T-cell (primary cell): ENCODE data around the gene USP2. TPM values are rescaled to one million over a fixed set of nuclear protein-coding genes. Genes with fewer than 3 reads are reported as not detected.

Source experiments
- ATAC-seq, 4 experiments: fragments of 200-7000 bp in 3 of 4; fragments of 150-1000 bp in 1 of 4; cut with Tn5 transposase; replicated peaks in 1 of 4; 1 replicate in 3 of 4; 2 replicates in 1 of 4; pipeline ENCODE4 v1.10.0; 2021; ENCODE audit warnings: moderate library complexity in 3 of 4, mild to moderate bottlenecking in 2 of 4, moderate number of reproducible peaks in 1 of 4
- CTCF ChIA-PET, 2 donors: fragments of 300-600 bp; sonication (Branson Sonifier 250); formaldehyde crosslinking; loops; one replicate each; lab custom pipeline; 2022; ENCODE audit warnings: antibody characterized with exemption in 2 of 2; lab: Charles Lee
- POLR2A ChIA-PET, 2 donors: fragments of 300-600 bp; sonication (Branson Sonifier 250); formaldehyde crosslinking; loops; one replicate each; lab custom pipeline; 2022; ENCODE audit warnings: antibody characterized with exemption in 2 of 2; lab: Charles Lee
- DNase-seq, 35 experiments: peaks; one replicate each; pipeline versions ENCODE4 v3.0.0 to v3.0.0-alpha.2; 2013 to 2023
- H3K27ac ChIP-seq: one replicate; pipeline ENCODE4 v1.5.1; 2013; ENCODE audit warnings: low read length
- H3K27me3 ChIP-seq, 2 experiments: replicated peaks in 1 of 2; 1 replicate in 1 of 2; 2 replicates in 1 of 2; pipeline versions ENCODE4 v1.6.1 to v1.7.0; 2013; ENCODE audit warnings: low read length in 1 of 2, mixed read lengths in 1 of 2; ENCODE audit not compliant: control insufficient read depth in 2 of 2, insufficient read depth in 2 of 2; ENCODE audit errors: extremely low read depth in 1 of 2
- H3K36me3 ChIP-seq, 2 donors: 1 replicate in 1 of 2; 2 replicates in 1 of 2; pipeline versions ENCODE4 v1.6.1 to v1.7.0; 2013; ENCODE audit warnings: low read length in 1 of 2; ENCODE audit not compliant: control insufficient read depth in 2 of 2, insufficient read depth in 1 of 2; ENCODE audit errors: extremely low read depth in 1 of 2
- H3K4me1 ChIP-seq, 2 experiments: 1 replicate in 1 of 2; 2 replicates in 1 of 2; pipeline versions ENCODE4 v1.6.1 to v1.7.0; 2013; ENCODE audit warnings: low read length in 2 of 2, mixed read lengths in 1 of 2; ENCODE audit not compliant: insufficient read depth in 2 of 2, control insufficient read depth in 1 of 2; ENCODE audit errors: extremely low read depth in 1 of 2
- H3K4me3 ChIP-seq, 2 donors: 1 replicate in 1 of 2; 2 replicates in 1 of 2; pipeline versions ENCODE4 v1.5.1 to v1.7.0; 2013; ENCODE audit warnings: mild to moderate bottlenecking in 2 of 2, low read length in 1 of 2, moderate library complexity in 1 of 2; ENCODE audit not compliant: control insufficient read depth in 1 of 2; ENCODE audit errors: extremely low read depth in 1 of 2
- H3K9me3 ChIP-seq: 2 replicates; pipeline ENCODE4 v1.7.0; 2013
- H3K27ac Mint-ChIP-seq, 2 donors: one replicate each; pipeline ENCODE4 v1.8.0; 2020 to 2021; ENCODE audit warnings: mild to moderate bottlenecking in 2 of 2, mixed read lengths in 2 of 2
- H3K27me3 Mint-ChIP-seq, 2 donors: one replicate each; pipeline ENCODE4 v1.8.0; 2021 to 2022; ENCODE audit warnings: mixed read lengths in 2 of 2
- H3K36me3 Mint-ChIP-seq: one replicate; pipeline ENCODE4 v1.8.0; 2021; ENCODE audit warnings: mixed read lengths
- H3K4me1 Mint-ChIP-seq, 3 donors: one replicate each; pipeline ENCODE4 v1.8.0; 2020 to 2022; ENCODE audit warnings: mixed read lengths in 3 of 3, mild to moderate bottlenecking in 1 of 3
- H3K4me3 Mint-ChIP-seq, 3 donors: one replicate each; pipeline ENCODE4 v1.8.0; 2020 to 2022; ENCODE audit warnings: mild to moderate bottlenecking in 3 of 3, mixed read lengths in 3 of 3, moderate library complexity in 3 of 3
- H3K9me3 Mint-ChIP-seq, 3 donors: one replicate each; pipeline ENCODE4 v1.8.0; 2020 to 2022; ENCODE audit warnings: mixed read lengths in 3 of 3
- WGBS: methylation state at CpG from one replicate; pipeline ENCODE4 v1.1.5; 2013; ENCODE audit warnings: missing lambda C conversion rate; ENCODE audit not compliant: insufficient coverage; 5-methylcytosine and 5-hydroxymethylcytosine counted together
- total RNA-seq, 35 experiments: library from RNA in 6 of 35; stranded (reverse) in 6 of 35; fragments of 120-200 nt in 1 of 35; gene quantifications; one replicate each; pipeline versions ENCODE4 v1.2.1 to v1.2.4 and lab custom pipeline; 2013 to 2026

Gene USP2
- total RNA-seq, 5 donors from 2014 or later (not counting 1 experiment from before 2014, with no cell fraction given) = 0.13 to 3.2 (median 0.44) TPM

- Histone ChIP-seq H3K27me3 (peaks cover 11 to 76% of the 10 kb centered on the region in 2 experiments), H3K4me3 (no peak overlapping the region), H3K9me3 (no peaks in the 10 kb centered on the region), H3K27ac (no peak overlapping the region), H3K36me3 (no peaks in the 10 kb centered on the region), H3K4me1 (peaks cover 0 to 17% of the 10 kb centered on the region in 2 experiments)
- DNase-seq (no peak), ATAC-seq (no peak)
- POLR2A ChIA-PET = no interaction called here
- H3K9me3 Mint-ChIP-seq = peaks cover 0 to 3% (median 0%) of the 10 kb centered on the region in 3 donors
- CTCF ChIA-PET = no interaction called here
- no peaks in the 10 kb centered on the region for H3K36me3 Mint-ChIP-seq
- H3K27me3 Mint-ChIP-seq = peaks cover 52 to 58% of the 10 kb centered on the region in 2 donors
- peaks cover 11 to 22% (median 20%) of the 10 kb centered on the region in 3 donors for H3K4me1 Mint-ChIP-seq
- WGBS = 77% methylated on average over 5 of the region's 5 CpGs
- no peak overlapping the region for H3K4me3 Mint-ChIP-seq
- H3K27ac Mint-ChIP-seq = no peak overlapping the region
Observed at GRCh38 chr11:119419246-119419645, 37.8 kb upstream of the USP2 start.

GRCh38 chr11:119418759-119419158 lies 37.3 kb upstream of the USP2 start:
- Mint-ChIP-seq H3K27me3 (peaks cover 48 to 54% of the 10 kb centered on the region in 2 donors), H3K27ac (no peak overlapping the region), H3K9me3 (peaks cover 0 to 3% (median 0%) of the 10 kb centered on the region in 3 donors), H3K4me1 (peaks cover 11 to 19% (median 18%) of the 10 kb centered on the region in 3 donors), H3K36me3 (no peaks in the 10 kb centered on the region), H3K4me3 (no peak overlapping the region)
- POLR2A ChIA-PET = no interaction called here
- Histone ChIP-seq H3K9me3 (no peaks in the 10 kb centered on the region), H3K4me3 (no peak overlapping the region), H3K27me3 (peaks cover 6 to 71% of the 10 kb centered on the region in 2 experiments), H3K4me1 (peaks cover 0 to 17% of the 10 kb centered on the region in 2 experiments), H3K36me3 (no peaks in the 10 kb centered on the region), H3K27ac (no peak overlapping the region)
- ATAC-seq (no peak), DNase-seq (no peak)
- WGBS = 81% methylated on average over 3 of the region's 4 CpGs
- CTCF ChIA-PET = no interaction called here

GRCh38 chr11:119417726-119418540 lies 36.4 kb upstream of the USP2 start:
- no peak for DNase-seq
- ATAC-seq = no peak
- H3K4me1 Mint-ChIP-seq = peaks cover 11 to 17% (median 14%) of the 10 kb centered on the region in 3 donors
- Histone ChIP-seq H3K27me3 (peaks cover 5 to 63% of the 10 kb centered on the region in 2 experiments), H3K4me3 (no peak overlapping the region), H3K9me3 (no peaks in the 10 kb centered on the region), H3K4me1 (peaks cover 0 to 13% of the 10 kb centered on the region in 2 experiments), H3K27ac (no peak overlapping the region), H3K36me3 (no peaks in the 10 kb centered on the region)
- POLR2A ChIA-PET = no interaction called here
- H3K36me3 Mint-ChIP-seq = no peaks in the 10 kb centered on the region
- H3K9me3 Mint-ChIP-seq = peaks cover 0 to 3% (median 0%) of the 10 kb centered on the region in 3 donors
- WGBS = 82% methylated on average over 13 of the region's 19 CpGs
- CTCF ChIA-PET = no interaction called here
- no peak overlapping the region for H3K4me3 Mint-ChIP-seq
- H3K27me3 Mint-ChIP-seq = peaks cover 46 to 47% of the 10 kb centered on the region in 2 donors
- no peak overlapping the region for H3K27ac Mint-ChIP-seq

- peaks cover 0 to 8% (median 4%) of the 10 kb centered on the region in 3 donors for H3K9me3 Mint-ChIP-seq
- peaks cover 0 to 2% of the 10 kb centered on the region in 2 experiments for H3K4me1 ChIP-seq
- peaks cover 2 to 6% (median 6%) of the 10 kb centered on the region in 3 donors for H3K4me1 Mint-ChIP-seq
- peaks cover 37 to 38% of the 10 kb centered on the region in 2 donors for H3K27me3 Mint-ChIP-seq
- DNase-seq (no peak), ATAC-seq (no peak)
- H3K4me3 ChIP-seq = no peak overlapping the region
- H3K36me3 ChIP-seq = no peaks in the 10 kb centered on the region
- H3K27me3 ChIP-seq = peaks cover 5 to 52% of the 10 kb centered on the region in 2 experiments
- H3K4me3 Mint-ChIP-seq = no peak overlapping the region
- no peak overlapping the region for H3K27ac Mint-ChIP-seq
- no peaks in the 10 kb centered on the region for H3K9me3 ChIP-seq
- ChIA-PET CTCF (no interaction called here), POLR2A (no interaction called here)
- no peaks in the 10 kb centered on the region for H3K36me3 Mint-ChIP-seq
- 93% methylated on average over 7 of the region's 16 CpGs for WGBS
- no peak overlapping the region for H3K27ac ChIP-seq
Observed at GRCh38 chr11:119416606-119417580, 35.4 kb upstream of the USP2 start.

GRCh38 chr11:119415966-119416365 lies 34.5 kb upstream of the USP2 start:
- ATAC-seq = no peak
- CTCF ChIA-PET = no interaction called here
- WGBS = 88% methylated on average over 8 of the region's 10 CpGs

GRCh38 chr11:119415517-119415916 lies 34.0 kb upstream of the USP2 start:
- ATAC-seq = no peak
- Histone ChIP-seq H3K4me1 (no peaks in the 10 kb centered on the region), H3K36me3 (no peaks in the 10 kb centered on the region), H3K4me3 (no peak overlapping the region), H3K27ac (no peak overlapping the region), H3K27me3 (peaks cover 0 to 43% of the 10 kb centered on the region in 2 experiments), H3K9me3 (no peaks in the 10 kb centered on the region)
- no peak overlapping the region for H3K4me3 Mint-ChIP-seq
- 72% methylated on average over 2 of the region's 3 CpGs for WGBS
- ChIA-PET CTCF (no interaction called here), POLR2A (no interaction called here)
- no peaks in the 10 kb centered on the region for H3K36me3 Mint-ChIP-seq
- DNase-seq = no peak
- H3K4me1 Mint-ChIP-seq = no peaks in the 10 kb centered on the region
- peaks cover 28 to 32% of the 10 kb centered on the region in 2 donors for H3K27me3 Mint-ChIP-seq
- H3K9me3 Mint-ChIP-seq = peaks cover 0 to 8% (median 4%) of the 10 kb centered on the region in 3 donors
- no peak overlapping the region for H3K27ac Mint-ChIP-seq

More at GRCh38 chr11:119415966-119416365, 34.5 kb upstream of the USP2 start:
- Histone ChIP-seq H3K36me3 (no peaks in the 10 kb centered on the region), H3K4me1 (no peaks in the 10 kb centered on the region), H3K4me3 (no peak overlapping the region), H3K27me3 (peaks cover 0 to 48% of the 10 kb centered on the region in 2 experiments), H3K9me3 (no peaks in the 10 kb centered on the region), H3K27ac (no peak overlapping the region)
- H3K36me3 Mint-ChIP-seq = no peaks in the 10 kb centered on the region
- no peak for DNase-seq
- POLR2A ChIA-PET = no interaction called here
- H3K27me3 Mint-ChIP-seq = peaks cover 31 to 34% of the 10 kb centered on the region in 2 donors
- peaks cover 0 to 8% (median 4%) of the 10 kb centered on the region in 3 donors for H3K9me3 Mint-ChIP-seq
- H3K27ac Mint-ChIP-seq = no peak overlapping the region
- H3K4me3 Mint-ChIP-seq = no peak overlapping the region
- no peaks in the 10 kb centered on the region for H3K4me1 Mint-ChIP-seq
